Right lobe of liver (tissue), 6 donors: ENCODE measurements around the gene DCTN2. TPM values are rescaled to one million over a fixed set of nuclear protein-coding genes. Genes with fewer than 3 reads are reported as not detected.

Experiments used
- ATAC-seq, 4 donors: fragments of 200-7000 bp; cut with Tn5 transposase; one replicate each; pipeline ENCODE4 v1.9.1; 2020; ENCODE audit warnings: mild to moderate bottlenecking in 4 of 4, moderate library complexity in 4 of 4
- DNase-seq, 3 donors: peaks; one replicate each; pipeline ENCODE4 v3.0.0-alpha.2; 2020
- H3K27ac ChIP-seq, 3 donors: fragments of 200-600 bp; one replicate each; pipeline ENCODE4 v1.8.0; 2022
- H3K27me3 ChIP-seq, 2 donors: fragments of 200-600 bp; one replicate each; pipeline ENCODE4 v1.8.0; 2022
- H3K36me3 ChIP-seq, 4 donors: fragments of 200-600 bp; sonication (generic) in 1 of 4; one replicate each; pipeline versions ENCODE4 v1.5.1 to v1.8.0; 2017 to 2022; ENCODE audit warnings: control low read depth in 1 of 4
- H3K4me1 ChIP-seq, 4 donors: fragments of 200-600 bp; sonication (generic) in 1 of 4; one replicate each; pipeline versions ENCODE4 v1.5.1 to v1.8.0; 2017 to 2022; ENCODE audit warnings: control low read depth in 1 of 4
- H3K4me3 ChIP-seq, 3 donors: fragments of 200-600 bp; one replicate each; pipeline ENCODE4 v1.8.0; 2022
- H3K9me3 ChIP-seq, 4 donors: fragments of 200-600 bp; sonication (generic) in 1 of 4; one replicate each; pipeline versions ENCODE4 v1.5.1 to v1.8.0; 2017 to 2022; ENCODE audit warnings: control low read depth in 1 of 4
- CTCF ChIP-seq, 4 donors: fragments of 200-600 bp in 3 of 4; fragments of 450-650 bp in 1 of 4; IDR thresholded peaks; one replicate each; pipeline versions ENCODE4 v1.5.1 to v1.8.0; 2016 to 2022; ENCODE audit warnings: antibody characterized with exemption in 4 of 4, mild to moderate bottlenecking in 2 of 4
- POLR2A ChIP-seq: fragments of 450-650 bp; IDR thresholded peaks from one replicate; pipeline ENCODE4 v1.6.1; 2017; ENCODE audit warnings: antibody characterized with exemption, mild to moderate bottlenecking
- WGBS: methylation state at CpG from one replicate; pipeline ENCODE4 v1.1.6; 2018; ENCODE audit warnings: low coverage, low lambda C conversion rate; ENCODE audit not compliant: insufficient coverage; ENCODE audit errors: missing lambda C conversion rate; 5-methylcytosine and 5-hydroxymethylcytosine counted together
- intact Hi-C, 2 donors: fragments of 100-400 bp; cut with DNase I; formaldehyde crosslinking; loops; one replicate each; pipeline versions ENCODE4 v1.11.2 to v1.14.1; 2022
- long read RNA-seq: library from polyadenylated mRNA; unstranded; transcript quantifications from one replicate; pipeline ENCODE4 v2.0.0, GENCODE V29; 2019
- total RNA-seq, 6 experiments: library from RNA; depleted of rRNA in 2 of 6; stranded (reverse); fragments of >200 nt in 2 of 6; fragmentation: NEBNext Ultra II Directional in 3 of 6; extraction: Animal tissue kit (Norgen Biotek cat#: 25700) in 3 of 6; gene quantifications; one replicate each; pipeline versions ENCODE4 v1.1.0 to v1.2.4, GENCODE V29; 2016 to 2023
- donor health status: DM: no; HTN: yes; CAD: no.
- donor health status: DM: no; HTN: no; CAD: no.
- donor health status: DM: no; HTN: no; CAD: no.
- donor health status: DM: no; HTN: yes; CAD: no.
- donor health status: DM: no; HTN: yes; CAD: no.

Gene DCTN2
- 10 to 100 TPM; 28.4 to 80.0 (median 36.0) TPM for total RNA-seq
- long read RNA-seq, transcript DCTN2-209 (14 exons, 2,061 nt), result major isoform, 16 of 23 reads
- long read RNA-seq, partial matches to known transcripts, result 1 of 23 reads
- long read RNA-seq, other reads (novel, unspliced or antisense), result 6 of 23 reads

GRCh38 chr12:57546438-57547287, at the start of gene DCTN2:
Gene DCTN2, minus strand, starts transcription at chr12:57547192. Its CDS starts 129 bp downstream, at chr12:57547063.
- H3K36me3 ChIP-seq, result peaks cover 0 to 7% (median 0%) of the 10 kb centered on the region in 4 donors
- DNase-seq (peak; percentile 94 to 97 (median 96)), ATAC-seq (peak; percentile 98 to 99 (median 99))
- peaks cover 0 to 7% (median 1%) of the 10 kb centered on the region in 4 donors for H3K4me1 ChIP-seq
- intact Hi-C loops, result no loop called here
- H3K4me3 ChIP-seq, result peak within 1 kb of the TSS; percentile 80 to 93 (median 85)
- no peak for TF ChIP-seq CTCF (IDR thresholded peaks at IDR 0.05)
- TF ChIP-seq POLR2A, result peak; percentile 29
- H3K27ac ChIP-seq, result peak within 1 kb of the TSS; percentile 42 to 76 (median 53)
- H3K27me3 ChIP-seq, result peaks cover 0 to 13% of the 10 kb centered on the region in 2 donors
- H3K9me3 ChIP-seq, result no peaks in the 10 kb centered on the region
- WGBS, result under 1% methylated on average over 41 of the region's 56 CpGs

GRCh38 chr12:57593187-57593586, 46.2 kb upstream of the DCTN2 start:
- ATAC-seq, result no peak
- intact Hi-C loops, result no loop called here
- DNase-seq, result no peak
- Histone ChIP-seq H3K36me3 (peaks cover 0 to 6% (median 2%) of the 10 kb centered on the region in 4 donors), H3K4me3 (no peak overlapping the region), H3K9me3 (no peaks in the 10 kb centered on the region), H3K27ac (no peak overlapping the region), H3K4me1 (peaks cover 0 to 11% (median 3%) of the 10 kb centered on the region in 4 donors), H3K27me3 (no peaks in the 10 kb centered on the region)
- 96% methylated on average over 3 of the region's 4 CpGs for WGBS
- TF ChIP-seq CTCF (IDR thresholded peaks at IDR 0.05), result no peak
- TF ChIP-seq POLR2A, result no peak

- no peak for TF ChIP-seq POLR2A
- no peak for TF ChIP-seq CTCF (IDR thresholded peaks at IDR 0.05)
- Histone ChIP-seq H3K27me3 (no peaks in the 10 kb centered on the region), H3K4me3 (no peak overlapping the region), H3K4me1 (peaks cover 0 to 11% (median 3%) of the 10 kb centered on the region in 4 donors), H3K27ac (no peak overlapping the region), H3K36me3 (peaks cover 0 to 6% (median 2%) of the 10 kb centered on the region in 4 donors), H3K9me3 (no peaks in the 10 kb centered on the region)
- DNase-seq (no peak), ATAC-seq (no peak)
- intact Hi-C loops, result no loop called here
- 80% methylated on average over 2 of the region's 2 CpGs for WGBS
Measured at GRCh38 chr12:57592551-57593165, 45.7 kb upstream of the DCTN2 start.

- 32% methylated on average over 8 of the region's 10 CpGs for WGBS
- H3K9me3 ChIP-seq, result no peaks in the 10 kb centered on the region
- no peak overlapping the region for H3K27ac ChIP-seq
- intact Hi-C loops, result no loop called here
- peak overlapping the region; percentile 93 to 98 (median 96) for H3K4me3 ChIP-seq
- ATAC-seq (no peak), DNase-seq (no peak)
- H3K27me3 ChIP-seq, result no peaks in the 10 kb centered on the region
- TF ChIP-seq CTCF (IDR thresholded peaks at IDR 0.05) (no peak), POLR2A (no peak)
- H3K36me3 ChIP-seq, result peaks cover 0 to 6% (median 2%) of the 10 kb centered on the region in 4 donors
- H3K4me1 ChIP-seq, result peaks cover 0 to 15% (median 5%) of the 10 kb centered on the region in 4 donors
Measured at GRCh38 chr12:57591782-57592325, 44.9 kb upstream of the DCTN2 start.
